Measurements from ENCODE around the gene INO80. TPM values are rescaled to one million over a fixed set of nuclear protein-coding genes. Genes with fewer than 3 reads are reported as not detected.
A peak's percentile ranks its signal among the peaks of the same experiment; 100 is the strongest.

INO80 gene
- total RNA-seq, 2 donors from 2014 or later = 14.8 to 17.5 TPM

DNA sequence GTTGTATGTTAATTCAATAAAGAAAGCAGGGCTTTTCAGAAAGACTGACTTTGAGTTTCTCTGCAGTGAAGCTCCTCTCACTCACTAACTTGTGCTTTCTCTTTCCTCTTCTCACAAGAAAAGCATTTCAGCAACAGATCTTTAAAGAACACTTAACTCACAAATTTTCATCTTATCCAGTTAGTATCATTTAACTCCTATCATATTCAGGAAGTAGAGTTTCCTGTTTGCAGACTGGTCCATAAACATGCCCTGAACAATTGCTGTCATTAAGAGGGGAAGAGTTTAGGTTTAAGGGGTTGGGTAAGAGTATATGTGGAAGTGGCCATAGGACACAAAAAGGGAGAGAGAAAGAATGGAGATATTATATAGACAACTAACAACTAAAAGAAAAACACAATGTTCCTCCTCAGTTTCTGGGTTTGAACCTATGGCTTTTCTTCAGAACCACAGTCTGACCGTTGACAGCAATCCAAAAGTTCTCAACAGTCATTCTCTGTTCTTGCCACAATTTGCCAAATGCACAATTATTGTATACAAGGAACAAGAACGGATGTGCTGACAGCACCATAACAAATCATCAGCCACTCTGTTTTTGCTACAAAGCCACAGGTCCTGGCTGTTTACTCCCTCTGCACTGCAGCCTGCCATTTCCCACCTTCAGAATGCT lies 98.9 kb downstream of the INO80 start:
- H3K4me3 ChIP-seq (ENCODE audit: low read length) = no peak overlapping the region
- H3K27me3 Mint-ChIP-seq (ENCODE audit: insufficient read depth) = no peaks in the 10 kb centered on the region
- no peak overlapping the region for H3K27ac ChIP-seq (ENCODE audit: low read depth, low read length)
- WGBS, 2 experiments (ENCODE audit: insufficient coverage in 1 of 2, insufficient read length in 1 of 2) = 94 to 95% methylated on average over 2 of the region's 2 CpGs
- H3K4me3 Mint-ChIP-seq = no peak overlapping the region
- no peak overlapping the region for H3K9ac ChIP-seq (ENCODE audit: extremely low read depth, low read length, poor library complexity, severe bottlenecking)
- H3K9me3 Mint-ChIP-seq = no peaks in the 10 kb centered on the region
- H3K4me1 Mint-ChIP-seq = peaks cover 5% of the 10 kb centered on the region
- H3K4me1 ChIP-seq (ENCODE audit: control insufficient read depth, insufficient read depth, low read length) = no peaks in the 10 kb centered on the region
- peak overlapping the region; percentile 65 for H3K27ac Mint-ChIP-seq
- H3K27me3 ChIP-seq (ENCODE audit: control insufficient read depth, insufficient read depth, low read length, poor library complexity, severe bottlenecking) = no peaks in the 10 kb centered on the region
- peaks cover 46% of the 10 kb centered on the region for H3K36me3 Mint-ChIP-seq (ENCODE audit: low read depth)
- no peaks in the 10 kb centered on the region for H3K9me3 ChIP-seq (ENCODE audit: control insufficient read depth, low read length)
- TF ChIP-seq, protein P1, sequence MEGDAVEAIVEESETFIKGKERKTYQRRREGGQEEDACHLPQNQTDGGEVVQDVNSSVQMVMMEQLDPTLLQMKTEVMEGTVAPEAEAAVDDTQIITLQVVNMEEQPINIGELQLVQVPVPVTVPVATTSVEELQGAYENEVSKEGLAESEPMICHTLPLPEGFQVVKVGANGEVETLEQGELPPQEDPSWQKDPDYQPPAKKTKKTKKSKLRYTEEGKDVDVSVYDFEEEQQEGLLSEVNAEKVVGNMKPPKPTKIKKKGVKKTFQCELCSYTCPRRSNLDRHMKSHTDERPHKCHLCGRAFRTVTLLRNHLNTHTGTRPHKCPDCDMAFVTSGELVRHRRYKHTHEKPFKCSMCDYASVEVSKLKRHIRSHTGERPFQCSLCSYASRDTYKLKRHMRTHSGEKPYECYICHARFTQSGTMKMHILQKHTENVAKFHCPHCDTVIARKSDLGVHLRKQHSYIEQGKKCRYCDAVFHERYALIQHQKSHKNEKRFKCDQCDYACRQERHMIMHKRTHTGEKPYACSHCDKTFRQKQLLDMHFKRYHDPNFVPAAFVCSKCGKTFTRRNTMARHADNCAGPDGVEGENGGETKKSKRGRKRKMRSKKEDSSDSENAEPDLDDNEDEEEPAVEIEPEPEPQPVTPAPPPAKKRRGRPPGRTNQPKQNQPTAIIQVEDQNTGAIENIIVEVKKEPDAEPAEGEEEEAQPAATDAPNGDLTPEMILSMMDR (conservative IDR thresholded peaks at IDR 0.05) = no peak
- DNase-seq = no peak
- peaks cover 89% of the 10 kb centered on the region for H3K36me3 ChIP-seq (ENCODE audit: control insufficient read depth, insufficient read depth, low read length)

DNA sequence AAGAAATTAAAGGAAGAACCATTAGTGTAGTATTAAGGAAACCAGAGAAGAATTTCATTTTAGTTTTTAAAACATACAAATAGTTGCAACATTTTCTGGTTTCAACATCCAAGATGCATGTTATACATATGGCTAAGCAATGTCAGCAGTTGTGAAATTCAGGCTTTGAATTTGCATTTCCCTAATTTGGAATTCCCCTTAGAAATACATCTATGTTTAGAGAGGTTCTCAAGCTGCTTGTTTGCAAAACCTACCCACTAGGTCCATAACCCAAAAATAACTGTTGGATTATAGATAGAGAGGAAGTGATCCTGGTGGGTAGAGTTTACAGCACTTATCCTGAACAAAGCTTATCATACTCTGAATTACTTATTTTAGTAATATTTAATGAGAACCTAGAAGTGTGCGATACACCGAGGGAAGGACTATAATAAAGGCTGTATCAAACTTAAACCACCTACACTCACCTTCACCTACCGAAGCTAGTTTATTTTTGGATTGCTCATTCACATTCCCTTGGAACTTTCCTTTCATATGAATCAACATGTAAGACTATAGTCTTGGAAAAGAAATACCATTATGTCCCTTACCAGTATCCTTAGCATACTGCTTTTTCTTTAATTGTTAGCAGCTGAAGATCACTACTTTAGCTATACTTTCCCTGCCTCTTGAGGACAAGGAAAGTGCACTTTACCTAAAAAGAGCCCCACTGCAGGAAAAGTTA lies 102.2 kb downstream of the INO80 start:
- no peak overlapping the region for H3K27ac Mint-ChIP-seq
- Histone ChIP-seq H3K9me3 (ENCODE audit: control insufficient read depth, low read length) (no peaks in the 10 kb centered on the region), H3K27ac (ENCODE audit: low read depth, low read length) (no peak overlapping the region), H3K36me3 (ENCODE audit: control insufficient read depth, insufficient read depth, low read length) (peaks cover 72% of the 10 kb centered on the region), H3K4me3 (ENCODE audit: low read length) (no peak overlapping the region), H3K9ac (ENCODE audit: extremely low read depth, low read length, poor library complexity, severe bottlenecking) (no peak overlapping the region), H3K4me1 (ENCODE audit: control insufficient read depth, insufficient read depth, low read length) (no peaks in the 10 kb centered on the region), H3K27me3 (ENCODE audit: control insufficient read depth, insufficient read depth, low read length, poor library complexity, severe bottlenecking) (no peaks in the 10 kb centered on the region)
- H3K36me3 Mint-ChIP-seq (ENCODE audit: low read depth) = peaks cover 40% of the 10 kb centered on the region
- H3K9me3 Mint-ChIP-seq = no peaks in the 10 kb centered on the region
- H3K27me3 Mint-ChIP-seq (ENCODE audit: insufficient read depth) = no peaks in the 10 kb centered on the region
- TF ChIP-seq, protein P1 (conservative IDR thresholded peaks at IDR 0.05) = no peak
- H3K4me3 Mint-ChIP-seq = no peak overlapping the region
- H3K4me1 Mint-ChIP-seq = peaks cover 5% of the 10 kb centered on the region
- no peak for DNase-seq
- WGBS, 2 experiments (ENCODE audit: insufficient coverage in 1 of 2, insufficient read length in 1 of 2) = 92 to 100% methylated on average over 1 to 3 of the region's 3 CpGs

DNA sequence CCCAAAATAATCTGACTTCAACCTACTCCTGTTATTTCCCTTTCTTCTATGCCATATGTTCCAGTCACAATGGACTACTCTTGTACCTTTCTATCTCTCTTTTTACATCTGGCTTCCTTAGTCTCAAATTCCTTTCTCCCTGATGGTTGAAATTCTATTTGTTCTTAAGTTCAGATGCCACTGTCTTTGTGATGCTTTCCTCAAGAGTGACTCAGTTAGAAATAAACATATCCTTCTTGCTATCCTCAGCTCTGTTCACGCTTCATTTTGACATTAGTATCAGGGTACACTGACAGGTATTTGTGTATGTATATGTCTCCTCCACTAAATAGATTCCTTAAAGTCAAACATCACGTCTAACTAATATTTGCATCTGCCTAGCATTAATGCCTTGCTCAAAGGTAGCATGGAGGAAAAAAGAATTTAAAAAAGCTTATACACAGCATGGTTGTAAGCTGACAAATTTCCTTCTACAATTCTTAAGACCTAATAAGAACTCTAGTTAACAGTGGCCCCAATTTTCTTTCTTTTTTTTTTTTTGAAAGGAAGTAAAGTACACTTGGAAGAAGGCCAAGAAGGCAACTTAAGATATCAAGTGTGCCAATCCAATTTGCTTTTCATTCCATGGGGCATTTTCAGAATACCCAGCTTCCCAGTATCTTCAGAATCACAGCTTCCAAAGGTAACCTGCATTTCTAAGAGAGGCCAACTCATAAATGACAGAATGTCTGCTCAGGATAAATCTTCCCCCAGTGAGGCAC lies 104.8 kb downstream of the INO80 start:
- H3K4me3 ChIP-seq (ENCODE audit: low read length) = no peak overlapping the region
- H3K27ac Mint-ChIP-seq = no peak overlapping the region
- no peaks in the 10 kb centered on the region for H3K9me3 Mint-ChIP-seq
- no peaks in the 10 kb centered on the region for H3K4me1 Mint-ChIP-seq
- H3K36me3 Mint-ChIP-seq (ENCODE audit: low read depth) = peaks cover 30% of the 10 kb centered on the region
- no peaks in the 10 kb centered on the region for H3K27me3 Mint-ChIP-seq (ENCODE audit: insufficient read depth)
- no peak overlapping the region for H3K4me3 Mint-ChIP-seq
- peaks cover 69% of the 10 kb centered on the region for H3K36me3 ChIP-seq (ENCODE audit: control insufficient read depth, insufficient read depth, low read length)
- H3K9me3 ChIP-seq (ENCODE audit: control insufficient read depth, low read length) = no peaks in the 10 kb centered on the region
- H3K9ac ChIP-seq (ENCODE audit: extremely low read depth, low read length, poor library complexity, severe bottlenecking) = no peak overlapping the region
- H3K27ac ChIP-seq (ENCODE audit: low read depth, low read length) = no peak overlapping the region
- H3K4me1 ChIP-seq (ENCODE audit: control insufficient read depth, insufficient read depth, low read length) = no peaks in the 10 kb centered on the region
- TF ChIP-seq, protein P1 (conservative IDR thresholded peaks at IDR 0.05) = no peak
- no peaks in the 10 kb centered on the region for H3K27me3 ChIP-seq (ENCODE audit: control insufficient read depth, insufficient read depth, low read length, poor library complexity, severe bottlenecking)
- no peak for DNase-seq
- 100% methylated on average over 2 of the region's 2 CpGs; no CpG with 5 or more reads in 1 of the 2 experiments for WGBS, 2 experiments (ENCODE audit: insufficient coverage in 1 of 2, insufficient read length in 1 of 2)
